Hematopoietic multipotent progenitor cell (in vitro differentiated cells): ENCODE measurements around the gene CD37. TPM values are rescaled to one million over a fixed set of nuclear protein-coding genes. Genes with fewer than 3 reads are reported as not detected.
"Not testable (repeated sequence)": the region's sequence is repeated elsewhere in the genome, so short reads cannot be mapped to it uniquely, and the experiment has no call there.

ENCODE experiments used
- DNase-seq, 3 donors: peaks; one replicate each; pipeline ENCODE4 v3.0.0-alpha.2; 2011 to 2015; ENCODE audit warnings: low read depth in 2 of 3, low spot score in 2 of 3
- total RNA-seq: library from RNA; depleted of rRNA; stranded (reverse); fragments of >200 nt; gene quantifications from one replicate; pipeline ENCODE4 v1.2.3, GENCODE V29; 2012

CD37 gene
- total RNA-seq, 1 donor, result 255 TPM

GRCh38 chr19:49327878-49328544 lies 7.2 kb upstream of the CD37 start:
- peak in 2 of 3 donors; percentile 41 to 69 for DNase-seq

- DNase-seq, result no peak
Measured at GRCh38 chr19:49328741-49329140, 6.5 kb upstream of the CD37 start.

GRCh38 chr19:49331187-49331586 lies 4.0 kb upstream of the CD37 start:
- not testable (repeated sequence) for DNase-seq

GRCh38 chr19:49331616-49332055 lies 3.6 kb upstream of the CD37 start:
- DNase-seq, result peak; percentile 34 to 65 (median 46)

GRCh38 chr19:49332691-49333417 lies 2.4 kb upstream of the CD37 start:
- DNase-seq, result not testable (repeated sequence)

GRCh38 chr19:49333418-49333805 lies 1.8 kb upstream of the CD37 start:
- peak in 2 of 3 donors; percentile 22 to 26 for DNase-seq

GRCh38 chr19:49333811-49334288 lies 1.4 kb upstream of the CD37 start:
- DNase-seq, result peak; percentile 34 to 53 (median 37)

- DNase-seq, result peak in 1 of 3 donors; percentile 28
Measured at GRCh38 chr19:49335784-49336481, 727 bp downstream of the CD37 start.

GRCh38 chr19:49336482-49337266 lies 1.5 kb downstream of the CD37 start:
- DNase-seq, result no peak

- no peak for DNase-seq
Measured at GRCh38 chr19:49337267-49338022, 2.2 kb downstream of the CD37 start.

GRCh38 chr19:49338023-49338677 lies 2.9 kb downstream of the CD37 start:
- DNase-seq, result no peak

GRCh38 chr19:49338691-49339300 lies 3.6 kb downstream of the CD37 start:
- DNase-seq, result no peak

- DNase-seq, result no peak
Measured at GRCh38 chr19:49339301-49340068, 4.3 kb downstream of the CD37 start.

- peak in 1 of 3 donors; percentile 41 for DNase-seq
Measured at GRCh38 chr19:49340069-49340864, 5.1 kb downstream of the CD37 start.

- DNase-seq, result no peak
Measured at GRCh38 chr19:49340865-49341718, 5.9 kb downstream of the CD37 start.

- DNase-seq, result no peak
Measured at GRCh38 chr19:49342291-49342721, 7.1 kb downstream of the CD37 start.
